Measurements from ENCODE around the gene DOLPP1.

DNA sequence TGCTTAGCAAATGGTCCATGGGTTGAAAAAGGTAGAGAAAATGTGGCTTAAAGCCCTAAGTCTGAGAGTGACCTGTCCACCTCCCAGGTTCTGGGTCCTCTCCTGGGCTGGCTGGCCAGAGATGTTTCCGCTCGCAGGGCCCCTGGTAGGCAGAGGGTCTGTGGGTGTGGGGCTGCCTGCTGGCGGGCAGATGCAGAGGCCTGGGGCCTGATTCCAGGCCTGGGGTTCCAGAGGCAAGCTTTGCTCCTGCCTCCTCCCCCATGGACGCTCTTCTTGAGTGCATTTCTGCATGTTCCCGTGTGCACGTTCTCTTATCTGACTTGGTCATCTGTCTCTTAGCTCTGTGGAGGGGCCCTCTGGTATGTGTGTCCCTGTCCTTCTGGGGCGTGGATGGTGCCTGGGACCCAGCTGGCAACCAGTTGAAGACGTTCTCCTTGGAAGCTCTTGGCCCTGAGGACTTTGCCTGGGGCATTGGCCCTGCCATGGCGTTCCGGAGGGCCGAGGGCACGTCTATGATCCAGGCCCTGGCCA is 40.7 kb upstream of the DOLPP1 start:
- TF ChIP-seq, protein P1, sequence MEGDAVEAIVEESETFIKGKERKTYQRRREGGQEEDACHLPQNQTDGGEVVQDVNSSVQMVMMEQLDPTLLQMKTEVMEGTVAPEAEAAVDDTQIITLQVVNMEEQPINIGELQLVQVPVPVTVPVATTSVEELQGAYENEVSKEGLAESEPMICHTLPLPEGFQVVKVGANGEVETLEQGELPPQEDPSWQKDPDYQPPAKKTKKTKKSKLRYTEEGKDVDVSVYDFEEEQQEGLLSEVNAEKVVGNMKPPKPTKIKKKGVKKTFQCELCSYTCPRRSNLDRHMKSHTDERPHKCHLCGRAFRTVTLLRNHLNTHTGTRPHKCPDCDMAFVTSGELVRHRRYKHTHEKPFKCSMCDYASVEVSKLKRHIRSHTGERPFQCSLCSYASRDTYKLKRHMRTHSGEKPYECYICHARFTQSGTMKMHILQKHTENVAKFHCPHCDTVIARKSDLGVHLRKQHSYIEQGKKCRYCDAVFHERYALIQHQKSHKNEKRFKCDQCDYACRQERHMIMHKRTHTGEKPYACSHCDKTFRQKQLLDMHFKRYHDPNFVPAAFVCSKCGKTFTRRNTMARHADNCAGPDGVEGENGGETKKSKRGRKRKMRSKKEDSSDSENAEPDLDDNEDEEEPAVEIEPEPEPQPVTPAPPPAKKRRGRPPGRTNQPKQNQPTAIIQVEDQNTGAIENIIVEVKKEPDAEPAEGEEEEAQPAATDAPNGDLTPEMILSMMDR (IDR thresholded peaks at IDR 0.05) = no peak
- no peak for TF ChIP-seq POLR2A (IDR thresholded peaks at IDR 0.05)
